Memory B cell (primary cell): ENCODE data around the gene WRNIP1.

ENCODE experiments used
- ATAC-seq: fragments of 150-1000 bp; cut with Tn5 transposase; 2 replicates; pipeline ENCODE4 v1.10.0; 2021; ENCODE audit warnings: low read depth, mild to moderate bottlenecking, moderate library complexity
- DNase-seq, 2 donors: peaks; one replicate each; pipeline ENCODE4 v3.0.0; 2022; ENCODE audit warnings: low spot score in 2 of 2
- H3K27ac Mint-ChIP-seq: one replicate; pipeline ENCODE4 v1.8.0; 2022; ENCODE audit warnings: mild to moderate bottlenecking, moderate library complexity, mixed read lengths
- H3K27me3 Mint-ChIP-seq: one replicate; pipeline ENCODE4 v1.8.0; 2022; ENCODE audit warnings: mixed read lengths
- H3K36me3 Mint-ChIP-seq: one replicate; pipeline ENCODE4 v1.8.0; 2022; ENCODE audit warnings: mild to moderate bottlenecking, mixed read lengths
- H3K4me1 Mint-ChIP-seq: one replicate; pipeline ENCODE4 v1.8.0; 2022; ENCODE audit warnings: mixed read lengths
- H3K4me3 Mint-ChIP-seq: one replicate; pipeline ENCODE4 v1.8.0; 2022; ENCODE audit warnings: mild to moderate bottlenecking, moderate library complexity, mixed read lengths
- H3K9me3 Mint-ChIP-seq: one replicate; pipeline ENCODE4 v1.8.0; 2022; ENCODE audit warnings: mixed read lengths

The WRNIP1 gene

GRCh38 chr6:2748183-2748582, 17.0 kb upstream of the WRNIP1 start:
- no peak for DNase-seq
- no peaks in the 10 kb centered on the region for H3K9me3 Mint-ChIP-seq
- H3K36me3 Mint-ChIP-seq: no peaks in the 10 kb centered on the region
- H3K27ac Mint-ChIP-seq: no peak overlapping the region
- peaks cover 4% of the 10 kb centered on the region for H3K27me3 Mint-ChIP-seq
- ATAC-seq: no peak
- H3K4me1 Mint-ChIP-seq: peaks cover 3% of the 10 kb centered on the region
- no peak overlapping the region for H3K4me3 Mint-ChIP-seq

- Mint-ChIP-seq H3K4me1 (peaks cover 8% of the 10 kb centered on the region), H3K27ac (no peak overlapping the region), H3K27me3 (peaks cover 2% of the 10 kb centered on the region), H3K4me3 (no peak overlapping the region), H3K36me3 (peaks cover 2% of the 10 kb centered on the region), H3K9me3 (peaks cover 2% of the 10 kb centered on the region)
- DNase-seq: peak; percentile 69 to 71
- peak; percentile 66 for ATAC-seq
Observed at GRCh38 chr6:2749969-2750600, 15.1 kb upstream of the WRNIP1 start.

GRCh38 chr6:2750832-2751231, 14.4 kb upstream of the WRNIP1 start, which contains the start of gene MYLK4:
MYLK4 (minus strand) TSS chr6:2750922; CDS start chr6:2749294, 1,628 bp downstream.
- Mint-ChIP-seq H3K27me3 (peaks cover 2% of the 10 kb centered on the region), H3K27ac (no peak within 1 kb of the TSS), H3K4me1 (peaks cover 8% of the 10 kb centered on the region), H3K4me3 (no peak within 1 kb of the TSS), H3K9me3 (peaks cover 2% of the 10 kb centered on the region), H3K36me3 (peaks cover 2% of the 10 kb centered on the region)
- ATAC-seq: no peak
- no peak for DNase-seq

GRCh38 chr6:2751871-2752270, 13.3 kb upstream of the WRNIP1 start:
- ATAC-seq: no peak
- Mint-ChIP-seq H3K4me1 (peaks cover 8% of the 10 kb centered on the region), H3K9me3 (peaks cover 2% of the 10 kb centered on the region), H3K4me3 (no peak overlapping the region), H3K27me3 (peaks cover 2% of the 10 kb centered on the region), H3K27ac (no peak overlapping the region), H3K36me3 (peaks cover 2% of the 10 kb centered on the region)
- DNase-seq: no peak

GRCh38 chr6:2752477-2753109, 12.6 kb upstream of the WRNIP1 start:
- DNase-seq (no peak), ATAC-seq (no peak)
- no peak overlapping the region for H3K4me3 Mint-ChIP-seq
- H3K27ac Mint-ChIP-seq: no peak overlapping the region
- peaks cover 2% of the 10 kb centered on the region for H3K36me3 Mint-ChIP-seq
- H3K4me1 Mint-ChIP-seq: peaks cover 8% of the 10 kb centered on the region
- H3K9me3 Mint-ChIP-seq: peaks cover 2% of the 10 kb centered on the region
- peaks cover 2% of the 10 kb centered on the region for H3K27me3 Mint-ChIP-seq

- ATAC-seq (no peak), DNase-seq (no peak)
- Mint-ChIP-seq H3K36me3 (peaks cover 2% of the 10 kb centered on the region), H3K4me3 (no peak overlapping the region), H3K4me1 (peaks cover 8% of the 10 kb centered on the region), H3K9me3 (peaks cover 2% of the 10 kb centered on the region), H3K27ac (no peak overlapping the region), H3K27me3 (peaks cover 2% of the 10 kb centered on the region)
Observed at GRCh38 chr6:2753110-2753489, 12.1 kb upstream of the WRNIP1 start.

GRCh38 chr6:2753743-2754142, 11.4 kb upstream of the WRNIP1 start:
- ATAC-seq (no peak), DNase-seq (no peak)
- Mint-ChIP-seq H3K27ac (no peak overlapping the region), H3K9me3 (peaks cover 2% of the 10 kb centered on the region), H3K4me1 (peaks cover 8% of the 10 kb centered on the region), H3K4me3 (no peak overlapping the region), H3K27me3 (peaks cover 2% of the 10 kb centered on the region), H3K36me3 (peaks cover 2% of the 10 kb centered on the region)

- peaks cover 2% of the 10 kb centered on the region for H3K27me3 Mint-ChIP-seq
- peaks cover 2% of the 10 kb centered on the region for H3K36me3 Mint-ChIP-seq
- no peak overlapping the region for H3K4me3 Mint-ChIP-seq
- DNase-seq: no peak
- peaks cover 8% of the 10 kb centered on the region for H3K4me1 Mint-ChIP-seq
- peaks cover 2% of the 10 kb centered on the region for H3K9me3 Mint-ChIP-seq
- H3K27ac Mint-ChIP-seq: no peak overlapping the region
- no peak for ATAC-seq
Observed at GRCh38 chr6:2754393-2754792, 10.8 kb upstream of the WRNIP1 start.

- Mint-ChIP-seq H3K9me3 (peaks cover 2% of the 10 kb centered on the region), H3K4me3 (no peak overlapping the region), H3K27ac (no peak overlapping the region), H3K36me3 (peaks cover 2% of the 10 kb centered on the region), H3K4me1 (peaks cover 5% of the 10 kb centered on the region), H3K27me3 (peaks cover 2% of the 10 kb centered on the region)
- ATAC-seq: no peak
- no peak for DNase-seq
Observed at GRCh38 chr6:2754911-2755310, 10.3 kb upstream of the WRNIP1 start.

GRCh38 chr6:2755456-2755855, 9.7 kb upstream of the WRNIP1 start:
- peaks cover 5% of the 10 kb centered on the region for H3K4me1 Mint-ChIP-seq
- no peak overlapping the region for H3K27ac Mint-ChIP-seq
- no peak for DNase-seq
- peaks cover 2% of the 10 kb centered on the region for H3K27me3 Mint-ChIP-seq
- no peak overlapping the region for H3K4me3 Mint-ChIP-seq
- ATAC-seq: no peak
- H3K9me3 Mint-ChIP-seq: peaks cover 2% of the 10 kb centered on the region
- H3K36me3 Mint-ChIP-seq: peaks cover 2% of the 10 kb centered on the region

- peaks cover 2% of the 10 kb centered on the region for H3K27me3 Mint-ChIP-seq
Observed at GRCh38 chr6:2756241-2756640, 9.0 kb upstream of the WRNIP1 start.

GRCh38 chr6:2756687-2757224, 8.4 kb upstream of the WRNIP1 start:
- peaks cover 2% of the 10 kb centered on the region for H3K27me3 Mint-ChIP-seq
- no peak overlapping the region for H3K4me3 Mint-ChIP-seq
- H3K4me1 Mint-ChIP-seq: peaks cover 5% of the 10 kb centered on the region
- peaks cover 2% of the 10 kb centered on the region for H3K36me3 Mint-ChIP-seq
- no peak for DNase-seq
- peaks cover 2% of the 10 kb centered on the region for H3K9me3 Mint-ChIP-seq
- H3K27ac Mint-ChIP-seq: no peak overlapping the region
- no peak for ATAC-seq

More at GRCh38 chr6:2756241-2756640, 9.0 kb upstream of the WRNIP1 start:
- Mint-ChIP-seq H3K9me3 (peaks cover 2% of the 10 kb centered on the region), H3K4me1 (peaks cover 5% of the 10 kb centered on the region), H3K4me3 (no peak overlapping the region), H3K36me3 (peaks cover 2% of the 10 kb centered on the region), H3K27ac (no peak overlapping the region)
- DNase-seq (no peak), ATAC-seq (no peak)

GRCh38 chr6:2758980-2759379, 6.2 kb upstream of the WRNIP1 start:
- H3K36me3 Mint-ChIP-seq: no peaks in the 10 kb centered on the region

GRCh38 chr6:2760882-2761842, 4.0 kb upstream of the WRNIP1 start:
- ATAC-seq (no peak), DNase-seq (no peak)
- Mint-ChIP-seq H3K4me1 (no peaks in the 10 kb centered on the region), H3K27me3 (no peaks in the 10 kb centered on the region), H3K27ac (no peak overlapping the region), H3K4me3 (no peak overlapping the region), H3K9me3 (no peaks in the 10 kb centered on the region), H3K36me3 (no peaks in the 10 kb centered on the region)

More at GRCh38 chr6:2758980-2759379, 6.2 kb upstream of the WRNIP1 start:
- Mint-ChIP-seq H3K27ac (no peak overlapping the region), H3K4me3 (no peak overlapping the region), H3K9me3 (no peaks in the 10 kb centered on the region), H3K4me1 (no peaks in the 10 kb centered on the region), H3K27me3 (no peaks in the 10 kb centered on the region)
- no peak for ATAC-seq
- no peak for DNase-seq
